ACHN (cell line): Measurements from ENCODE around the gene HTRA2.
A peak's percentile ranks its signal among the peaks of the same experiment; 100 is the strongest.
"Not testable (repeated sequence)": the region's sequence is repeated elsewhere in the genome, so short reads cannot be mapped to it uniquely, and the experiment has no call there.

Experiments used
- DNase-seq: peaks from one replicate; pipeline ENCODE4 v3.0.0-alpha.2; 2015
- in situ Hi-C: cut with HindIII; loops from 2 replicates; pipeline ENCODE4 v1.10.0; 2017; ENCODE audit warnings: low sequenced_read_pairs, low pct_ligation_motif_present, low pct_unique_long_range_greater_than_20kb

The HTRA2 gene

DNA sequence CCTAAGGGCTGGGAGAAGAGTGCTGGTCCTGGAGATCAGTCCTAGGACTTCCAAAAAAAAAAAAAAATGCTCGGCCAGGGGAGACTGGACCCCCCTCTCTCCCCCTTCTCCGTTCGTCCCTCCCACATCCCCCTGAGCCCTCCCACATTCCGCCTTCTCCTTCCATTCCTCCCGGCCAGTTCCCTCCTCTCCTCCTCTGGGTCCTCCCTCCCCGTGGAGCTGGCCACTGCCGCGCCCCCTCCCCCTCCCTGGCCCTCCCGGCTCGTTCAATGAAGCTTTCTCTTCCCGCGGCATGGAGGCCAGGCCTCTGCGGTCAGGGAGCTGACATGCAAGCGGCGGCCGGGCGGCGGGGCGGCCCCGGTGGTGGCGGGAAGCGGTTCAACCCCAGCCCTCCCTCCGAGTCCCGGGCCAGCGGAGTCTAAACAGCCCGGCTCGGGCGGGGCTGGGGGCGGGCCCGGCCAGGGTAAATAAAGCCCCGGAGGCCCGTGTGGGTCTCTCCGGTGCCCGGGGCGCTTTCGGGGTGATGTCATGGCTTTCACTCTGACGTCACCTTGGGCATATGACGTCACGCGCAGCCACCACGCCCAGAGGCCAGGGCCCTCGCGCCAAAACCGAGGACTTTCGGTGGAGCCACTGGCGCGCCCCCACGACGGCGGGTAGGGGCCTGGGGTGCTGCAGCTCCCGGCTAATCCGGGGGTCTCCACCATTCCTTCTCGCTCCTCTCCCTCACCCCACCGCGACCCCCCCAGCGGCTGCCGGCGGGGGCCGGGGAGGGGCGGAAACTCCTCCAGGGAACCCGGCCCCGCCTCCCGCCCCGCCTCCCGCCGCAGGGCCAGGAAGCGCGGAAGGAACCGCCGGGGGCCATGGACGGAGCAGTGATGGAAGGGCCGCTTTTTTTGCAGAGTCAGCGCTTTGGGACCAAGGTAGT lies 24.4 kb downstream of the HTRA2 start, which contains the start of the genes DOK1 and LOXL3:
DOK1 (plus strand) TSS at position 829 of the 928 bp plus-strand sequence; CDS start at position 864, 35 bp downstream.
LOXL3 (minus strand) TSS at position 51 of the 928 bp plus-strand sequence. CDS start 1,308 bp downstream, outside the sequence.
- in situ Hi-C loops = no loop called here
- DNase-seq = peak; percentile 90

DNA sequence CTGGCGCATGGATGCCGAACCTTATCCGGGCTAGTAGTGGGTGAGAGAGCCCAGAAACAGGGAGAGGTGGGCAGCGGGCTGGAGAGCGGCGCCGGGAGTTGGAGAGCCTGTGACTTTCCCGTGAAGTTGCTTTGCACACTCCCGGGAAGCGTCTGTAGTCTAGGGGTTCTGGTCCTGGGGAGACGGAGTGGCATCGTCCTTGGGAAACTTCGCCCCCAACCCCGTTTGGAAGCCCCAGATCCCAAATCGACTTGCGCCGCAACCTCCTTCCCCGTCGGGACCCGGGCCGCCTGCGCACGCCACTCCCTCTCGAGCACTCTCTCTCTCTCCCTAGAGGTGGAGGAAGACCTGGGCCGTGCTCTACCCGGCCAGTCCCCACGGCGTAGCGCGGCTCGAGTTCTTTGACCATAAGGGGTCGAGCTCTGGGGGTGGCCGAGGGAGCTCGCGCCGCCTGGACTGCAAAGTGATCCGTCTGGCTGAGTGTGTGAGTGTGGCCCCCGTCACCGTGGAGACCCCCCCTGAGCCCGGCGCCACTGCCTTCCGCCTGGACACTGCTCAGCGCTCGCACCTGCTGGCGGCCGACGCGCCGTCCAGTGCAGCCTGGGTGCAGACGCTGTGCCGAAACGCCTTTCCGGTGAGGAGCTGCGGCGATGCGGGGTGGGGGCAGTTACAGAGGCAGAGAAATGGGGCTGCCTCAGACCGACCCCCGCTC lies 25.2 kb downstream of the HTRA2 start:
- peak; percentile 67 for DNase-seq
- in situ Hi-C loops = no loop called here

DNA sequence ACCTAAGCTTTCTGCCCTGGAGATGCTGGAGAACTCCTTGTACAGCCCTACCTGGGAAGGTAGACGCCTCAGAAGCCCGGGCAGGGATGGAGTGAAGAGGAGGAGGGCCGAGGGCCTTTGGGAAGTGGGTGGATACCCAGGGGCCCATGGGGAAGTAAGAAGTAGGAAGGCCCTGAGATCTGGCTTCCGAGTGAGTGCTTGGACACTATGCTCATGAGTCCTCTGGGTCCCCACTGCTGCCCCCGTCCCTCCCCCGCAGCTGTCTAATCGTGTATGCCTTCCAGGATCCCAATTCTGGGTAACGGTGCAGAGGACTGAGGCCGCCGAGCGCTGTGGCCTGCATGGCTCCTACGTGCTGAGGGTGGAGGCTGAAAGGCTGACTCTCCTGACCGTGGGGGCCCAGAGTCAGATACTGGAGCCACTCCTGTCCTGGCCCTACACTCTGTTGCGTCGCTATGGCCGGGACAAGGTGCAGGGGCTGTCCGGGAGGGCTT lies 25.9 kb downstream of the HTRA2 start:
- DNase-seq = no peak
- in situ Hi-C loops = no loop called here

DNA sequence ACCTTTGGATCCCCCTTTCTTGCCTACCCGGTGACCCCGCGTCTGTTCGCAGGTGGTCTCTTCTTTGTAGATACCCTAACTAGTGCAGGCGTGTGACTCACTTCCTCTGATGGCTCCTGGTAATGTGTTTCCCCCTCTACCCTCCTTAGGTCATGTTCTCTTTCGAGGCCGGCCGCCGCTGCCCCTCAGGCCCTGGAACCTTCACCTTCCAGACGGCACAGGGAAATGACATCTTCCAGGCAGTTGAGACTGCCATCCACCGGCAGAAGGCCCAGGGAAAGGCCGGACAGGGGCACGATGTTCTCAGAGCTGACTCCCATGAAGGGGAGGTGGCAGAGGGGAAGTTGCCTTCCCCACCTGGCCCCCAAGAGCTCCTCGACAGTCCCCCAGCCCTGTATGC lies 26.4 kb downstream of the HTRA2 start:
- DNase-seq = no peak
- in situ Hi-C loops = no loop called here

DNA sequence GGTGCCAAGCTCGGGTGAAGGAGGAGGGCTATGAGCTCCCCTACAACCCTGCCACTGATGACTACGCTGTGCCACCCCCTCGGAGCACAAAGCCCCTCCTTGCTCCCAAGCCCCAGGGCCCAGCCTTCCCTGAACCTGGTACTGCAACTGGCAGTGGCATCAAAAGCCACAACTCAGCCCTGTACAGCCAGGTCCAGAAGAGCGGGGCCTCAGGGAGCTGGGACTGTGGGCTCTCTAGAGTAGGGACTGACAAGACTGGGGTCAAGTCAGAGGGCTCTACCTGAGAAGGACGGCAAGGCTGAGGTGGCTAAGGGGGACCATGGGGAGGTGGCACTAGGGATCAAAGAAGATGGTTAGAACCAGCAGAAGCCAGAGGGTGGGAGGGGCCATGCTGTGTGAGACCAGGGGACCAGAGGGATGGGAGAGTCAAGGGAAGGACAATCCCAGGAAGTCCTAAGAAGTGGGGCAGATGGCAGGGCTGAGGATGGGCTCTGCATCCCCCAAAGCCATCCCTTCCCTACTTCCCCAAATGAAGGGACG lies 27.2 kb downstream of the HTRA2 start:
- in situ Hi-C loops = no loop called here
- DNase-seq = no peak

DNA sequence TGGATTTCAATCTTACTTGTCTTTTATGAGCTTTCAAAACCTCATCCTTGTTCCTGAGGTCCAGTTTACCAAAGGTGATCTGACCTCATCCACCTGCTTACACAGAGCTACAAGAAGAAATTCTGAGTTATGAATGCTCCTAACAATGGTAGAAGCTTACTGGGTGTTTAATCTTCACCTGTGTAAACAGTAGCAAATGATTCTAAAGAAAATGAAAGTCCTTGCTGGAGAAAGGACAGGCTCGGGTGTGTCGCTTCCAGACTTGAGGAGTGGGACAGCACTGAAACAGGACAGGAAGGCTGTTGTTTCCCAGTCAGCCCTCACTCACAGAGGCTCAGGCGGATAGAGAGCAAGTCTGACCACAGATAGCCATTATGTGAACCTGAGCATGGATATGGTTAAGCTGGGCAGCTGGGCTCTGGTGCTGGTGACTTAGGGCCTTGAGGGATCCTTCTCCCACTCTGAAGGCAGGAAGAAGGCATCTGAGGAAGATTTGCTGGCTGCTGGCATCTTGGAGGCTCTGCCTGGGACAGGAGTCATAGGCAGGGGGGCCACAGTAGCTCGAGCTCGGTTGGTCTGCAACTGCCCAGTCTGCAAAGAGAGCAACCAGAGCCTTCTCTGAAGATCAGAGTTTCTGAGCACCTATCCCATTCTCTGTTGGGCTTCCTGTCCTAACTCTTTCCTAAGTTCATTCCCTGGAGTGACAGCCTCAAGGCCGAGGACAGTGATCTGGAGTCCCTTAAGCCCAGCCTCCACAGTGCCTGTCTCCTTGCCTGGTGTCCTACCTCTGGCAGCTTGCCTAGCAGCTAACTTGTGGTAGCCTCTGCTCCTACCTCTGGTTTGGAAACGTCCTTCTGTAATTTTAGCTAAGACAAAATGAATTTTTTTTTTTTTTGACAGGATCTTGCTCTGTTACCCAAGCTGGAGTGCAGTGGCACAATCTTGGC lies 28.8 kb downstream of the HTRA2 start:
- DNase-seq = no peak
- in situ Hi-C loops = no loop called here

DNA sequence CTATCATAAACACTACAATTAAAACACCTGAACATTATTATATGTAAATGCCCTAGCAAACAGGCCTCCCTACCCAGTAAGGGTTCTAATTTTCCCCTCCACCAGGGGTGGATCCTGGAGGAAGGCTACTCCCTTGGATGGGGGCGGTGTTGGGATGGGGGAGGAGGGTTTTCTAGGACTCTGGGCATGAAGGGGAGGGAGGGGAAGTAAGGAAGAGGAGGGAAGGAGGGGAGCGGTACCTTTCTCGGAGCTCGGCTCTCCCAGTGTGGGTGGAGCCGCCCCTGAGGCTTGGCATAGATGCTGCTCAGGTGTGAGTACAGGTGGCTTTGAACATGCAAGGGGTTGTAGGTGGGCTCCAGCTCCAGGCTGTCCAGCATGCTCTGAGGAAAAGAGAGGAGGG lies 30.2 kb downstream of the HTRA2 start:
- no peak for DNase-seq
- in situ Hi-C loops = no loop called here

DNA sequence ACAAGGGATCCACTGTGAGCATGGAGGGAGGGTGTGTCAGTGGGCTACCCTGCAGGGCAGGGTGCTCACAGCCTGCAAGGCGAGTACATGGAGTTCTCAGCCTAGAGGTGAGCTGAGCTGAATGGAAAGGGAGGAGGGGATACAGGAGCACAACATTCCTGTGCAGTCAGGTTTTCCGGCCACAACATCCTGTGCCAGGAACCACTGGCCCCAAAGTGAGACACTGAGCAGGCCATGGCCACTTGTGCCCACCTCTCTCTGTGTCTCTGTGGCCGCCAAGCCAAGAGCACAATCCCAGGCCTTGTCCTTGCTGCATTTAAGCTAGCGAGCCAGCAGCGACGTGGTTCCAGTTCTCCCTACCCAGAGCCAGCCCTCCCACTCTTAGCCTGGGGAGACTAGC lies 30.9 kb downstream of the HTRA2 start:
- DNase-seq = no peak
- in situ Hi-C loops = no loop called here

DNA sequence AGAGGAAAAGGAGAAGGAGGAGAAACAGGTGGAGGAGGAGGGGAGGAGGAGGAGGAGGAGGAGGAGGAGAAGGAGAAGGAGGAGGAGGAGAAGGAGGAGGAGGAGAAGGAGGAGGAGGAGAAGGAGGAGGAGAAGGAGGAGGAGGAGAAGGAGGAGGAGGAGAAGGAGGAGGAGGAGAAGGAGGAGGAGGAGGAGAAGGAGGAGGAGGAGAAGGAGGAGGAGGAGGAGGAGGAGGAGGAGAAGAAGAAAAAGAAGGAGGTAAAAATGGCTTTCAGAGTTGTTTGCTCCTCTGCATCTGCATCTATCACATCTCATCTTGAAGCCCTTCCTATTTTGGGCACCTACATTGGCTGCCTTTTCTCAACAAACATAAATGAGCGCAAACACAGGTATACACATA lies 31.3 kb downstream of the HTRA2 start:
- in situ Hi-C loops, DNase-seq: not testable (repeated sequence)

DNA sequence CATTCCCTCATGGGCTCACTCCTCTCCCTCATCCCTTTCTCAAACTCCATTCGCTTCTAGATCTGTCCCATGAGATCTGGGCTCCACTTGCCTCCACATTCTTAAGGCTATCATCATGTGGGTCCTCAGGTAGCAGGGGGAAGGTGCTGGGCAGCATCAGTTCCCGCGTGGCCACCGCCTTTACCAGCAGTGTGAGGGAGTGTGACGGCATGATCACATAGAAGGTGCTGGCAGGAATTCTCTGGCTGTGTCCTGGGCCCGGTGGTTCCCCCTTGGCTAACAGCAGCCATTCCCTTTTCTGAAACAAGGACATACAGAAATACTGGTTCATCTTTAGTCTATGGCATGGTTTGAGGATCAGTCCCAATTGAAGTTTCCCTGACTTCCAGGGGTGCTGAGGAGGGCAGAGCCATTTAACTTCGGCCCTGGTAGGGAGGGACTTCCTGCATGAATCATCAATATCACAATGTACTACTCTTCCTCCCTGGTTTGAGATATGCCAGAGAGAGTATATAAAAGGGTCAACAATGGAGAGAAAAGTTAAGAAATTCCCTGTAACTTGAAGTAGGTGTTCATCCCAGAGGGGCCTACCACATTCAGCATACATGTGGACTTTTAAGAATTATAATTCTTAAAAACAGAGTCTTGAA lies 32.5 kb downstream of the HTRA2 start:
- no peak for DNase-seq
- in situ Hi-C loops = no loop called here

DNA sequence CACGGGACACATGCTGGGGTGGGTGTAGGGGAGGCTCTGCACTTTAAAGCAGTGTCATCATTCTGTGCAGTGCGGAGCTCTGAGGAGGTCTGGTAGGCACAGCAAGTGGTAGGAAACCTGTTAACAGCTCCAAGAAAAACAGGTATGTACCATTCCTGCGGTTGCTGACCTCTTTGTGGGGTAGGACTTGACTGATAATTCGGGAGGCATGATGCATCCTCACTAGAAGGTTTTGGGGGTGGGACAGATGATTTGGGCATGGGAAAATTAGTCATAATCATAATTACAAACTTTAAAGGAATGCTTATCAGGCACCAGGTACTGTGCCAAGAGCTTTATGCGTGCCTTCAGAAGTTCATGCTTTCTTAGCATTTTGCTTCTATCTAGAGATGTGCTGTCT lies 34.5 kb downstream of the HTRA2 start:
- no peak for DNase-seq
- in situ Hi-C loops = no loop called here

DNA sequence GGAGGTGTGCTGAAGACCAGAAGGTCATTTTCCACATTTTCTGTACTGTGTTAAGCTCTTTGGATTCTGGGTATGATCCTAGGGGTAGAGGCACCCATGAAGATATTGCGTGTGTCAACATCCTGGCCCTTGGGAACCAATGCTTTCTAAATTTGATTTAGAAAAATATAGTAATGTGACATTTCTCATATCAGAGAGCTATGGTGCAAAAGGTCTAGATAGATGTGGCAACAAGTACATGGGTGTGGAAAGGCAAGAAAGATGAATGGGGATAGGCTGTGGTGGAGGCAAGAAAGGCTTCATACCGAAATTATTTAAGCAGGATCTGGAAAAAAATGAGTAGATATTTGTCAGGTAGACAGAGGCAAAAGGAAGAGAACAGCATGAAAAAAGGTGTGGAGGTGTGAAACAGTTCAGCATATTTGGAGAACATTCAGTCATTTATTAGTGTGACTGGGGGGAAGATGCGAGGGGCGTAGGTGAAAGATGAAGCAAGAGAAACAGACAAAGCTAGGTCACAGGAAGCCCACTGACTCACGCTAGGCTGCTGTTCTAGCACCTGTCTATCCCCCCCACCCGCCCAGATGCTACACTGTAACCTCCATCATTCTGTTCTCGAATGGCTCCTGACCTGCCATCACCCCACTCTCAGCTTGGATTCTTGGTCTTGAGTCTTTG lies 36.5 kb downstream of the HTRA2 start:
- DNase-seq = no peak
- in situ Hi-C loops = no loop called here

DNA sequence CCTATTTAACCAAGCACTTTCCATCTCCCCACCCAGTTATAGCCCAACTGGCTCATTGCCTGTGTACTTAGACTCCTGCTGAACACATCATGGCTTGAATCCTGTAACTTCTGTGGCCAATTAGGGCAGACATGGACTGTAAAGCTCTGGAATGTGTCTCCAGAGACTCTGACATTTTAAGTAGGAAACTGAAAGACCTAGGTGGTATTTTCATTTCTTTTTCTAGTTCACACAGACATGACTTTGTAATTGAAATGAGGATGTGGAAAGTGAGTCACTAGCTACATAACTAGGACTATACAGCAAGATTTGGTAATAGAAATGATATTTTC lies 37.0 kb downstream of the HTRA2 start:
- no peak for DNase-seq
- in situ Hi-C loops = no loop called here

DNA sequence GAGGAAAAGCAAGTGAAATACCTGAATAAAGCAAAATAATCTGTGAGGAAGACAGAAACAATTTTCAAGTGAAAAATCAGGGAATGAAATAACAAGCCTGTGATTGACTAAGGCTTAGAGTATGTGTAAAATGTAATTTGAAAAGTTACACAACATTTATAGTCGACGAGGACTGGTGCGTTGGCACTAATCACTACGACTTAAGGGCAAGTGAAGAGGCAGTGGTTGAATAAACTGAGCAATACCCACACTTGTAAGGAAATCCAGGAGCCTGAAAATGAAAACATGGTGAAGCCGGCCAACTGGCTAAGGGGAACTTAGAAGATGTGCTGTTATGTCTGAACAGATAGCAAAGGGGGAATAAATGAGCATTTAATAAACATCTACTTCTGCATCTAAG lies 38.1 kb downstream of the HTRA2 start:
- DNase-seq = no peak
- in situ Hi-C loops = no loop called here

DNA sequence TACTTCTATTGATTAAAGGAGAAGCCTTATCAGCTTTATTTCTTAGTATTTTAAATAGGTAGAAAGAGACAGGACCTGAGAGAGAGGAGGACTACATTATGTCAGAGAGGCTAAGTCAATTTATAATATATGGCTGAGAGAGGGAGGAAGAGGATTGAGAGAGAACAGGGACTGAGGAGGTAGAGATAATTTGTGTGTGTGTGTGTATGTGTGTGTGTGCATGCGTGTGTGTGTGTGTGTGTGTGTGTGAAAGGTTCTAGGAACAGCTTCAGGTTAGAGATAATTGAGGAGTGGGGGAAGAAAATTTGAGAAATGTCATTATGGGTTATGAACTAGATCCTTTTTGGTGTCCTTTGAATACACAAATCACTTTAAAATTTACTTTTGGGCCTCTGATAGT lies 40.0 kb downstream of the HTRA2 start:
- in situ Hi-C loops = no loop called here
- no peak for DNase-seq

DNA sequence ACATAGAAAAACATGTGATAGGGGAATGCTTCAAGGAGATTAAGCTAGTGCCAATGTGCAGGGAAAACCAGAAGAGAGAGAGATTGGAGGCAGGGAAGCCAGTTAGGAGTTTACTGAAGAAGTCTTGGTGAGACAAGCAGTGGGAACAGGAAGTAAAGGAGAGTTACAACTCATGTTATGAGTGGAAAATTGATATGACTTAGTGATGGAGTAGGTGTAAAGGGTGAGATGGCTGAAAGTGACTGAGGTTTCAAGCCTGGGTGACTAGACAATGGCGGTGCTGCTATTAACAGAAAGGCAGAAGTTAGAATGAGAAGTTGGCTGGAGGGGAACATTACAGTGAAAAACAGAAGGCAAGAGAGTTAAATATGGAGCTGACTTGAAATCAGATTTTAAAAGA lies 41.3 kb downstream of the HTRA2 start:
- DNase-seq = no peak
- in situ Hi-C loops = no loop called here

DNA sequence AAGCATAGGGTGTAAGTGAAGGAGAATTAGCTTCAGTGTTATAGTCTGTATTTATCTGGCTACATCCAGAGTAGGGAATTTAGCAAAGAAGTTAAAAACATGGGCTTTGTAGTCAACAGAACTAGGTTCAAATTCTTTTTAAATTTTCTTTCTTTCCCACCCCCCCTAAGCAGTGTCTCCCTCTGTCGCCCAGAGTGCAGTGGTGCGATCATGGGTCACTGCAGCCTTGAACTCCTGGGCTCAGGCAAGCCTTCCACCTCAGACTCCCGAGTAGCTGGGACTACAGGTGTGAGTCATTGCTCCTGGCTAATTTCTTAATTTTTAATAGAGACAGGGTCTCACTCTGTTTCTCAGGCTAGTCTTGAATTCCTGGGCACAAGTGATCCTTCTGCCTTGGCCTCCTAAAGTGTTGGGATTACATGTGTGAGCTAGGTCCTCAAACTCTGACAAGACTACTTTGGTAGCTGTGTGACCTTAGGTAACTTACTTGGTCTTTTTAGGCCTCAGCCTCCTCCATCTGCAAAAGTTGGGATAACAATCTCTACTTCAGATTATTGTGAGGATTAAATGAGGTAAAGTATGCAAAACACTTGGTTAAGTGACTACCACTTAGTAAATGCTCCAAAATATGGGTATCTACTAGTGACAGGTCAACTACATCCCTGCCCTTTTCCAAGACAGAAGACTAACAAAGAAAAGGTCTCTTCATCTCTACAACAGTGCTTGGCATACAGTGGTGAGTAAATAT lies 42.6 kb downstream of the HTRA2 start:
- in situ Hi-C loops = no loop called here
- DNase-seq = peak; percentile 14
